ENCODE data around the gene GNPDA2. TPM values are rescaled to one million over a fixed set of nuclear protein-coding genes. Genes with fewer than 3 reads are reported as not detected.

The GNPDA2 gene
- total RNA-seq: 10 to 100 TPM in 7 of 9 donors, 1 to 10 TPM in 2; 8.7 to 20.0 (median 12.5) TPM
- polyA plus RNA-seq: 10 to 100 TPM in 1 of 2 donors, 1 to 10 TPM in 1; 8.6 to 15.1 TPM
- long read RNA-seq, donor 1, full-length matches to known transcripts: 15 of 18 reads
- long read RNA-seq, donor 1, partial matches to known transcripts: 1 of 18 reads
- long read RNA-seq, donor 1, other reads (novel, unspliced or antisense): 2 of 18 reads
- long read RNA-seq, donor 2, full-length matches to known transcripts: 50 of 71 reads
- long read RNA-seq, donor 2, partial matches to known transcripts: 4 of 71 reads
- long read RNA-seq, donor 2, other reads (novel, unspliced or antisense): 17 of 71 reads
- long read RNA-seq, donor 3, full-length matches to known transcripts: 11 of 13 reads
- long read RNA-seq, donor 3, partial matches to known transcripts: 0 of 13 reads
- long read RNA-seq, donor 3, other reads (novel, unspliced or antisense): 2 of 13 reads

- peak; percentile 91 to 95 (median 95) for DNase-seq
- intact Hi-C loops (cut with DNase I): loop anchor here in 3 of 10 donors (5.0 to 10.0 kb wide), 2 partner anchors 49 to 51 kb away; partner anchors contain the start of gene GUF1 (in 3 of the 3)
- Histone ChIP-seq H3K4me3 (peak within 1 kb of the TSS; percentile 74 to 91 (median 80)), H3K36me3 (no peaks in the 10 kb centered on the region), H3K27me3 (no peaks in the 10 kb centered on the region), H3K9me3 (no peaks in the 10 kb centered on the region), H3K4me1 (peaks cover 0 to 33% (median 13%) of the 10 kb centered on the region in 12 donors), H3K27ac (peak within 1 kb of the TSS; percentile 56 to 94 (median 85))
- ATAC-seq: peak; percentile 97 to 99 (median 98)
- TF ChIP-seq POLR2A (IDR thresholded peaks at IDR 0.05): peak in 1 of 2 donors; percentile 65
- TF ChIP-seq CTCF (IDR thresholded peaks at IDR 0.05): peak in 6 of 12 donors; percentile 12 to 51 (median 28)
- WGBS, 4 donors: 0 to 1% (median 1%) methylated on average over 48 to 65 of the region's 65 CpGs
These were observed at the start of gene GNPDA2 for GRCh38 chr4:44726038-44726871. TSS of gene GNPDA2 (minus strand) at chr4:44726556. CDS start at chr4:44722207, 4,349 bp downstream.

GRCh38 chr4:44772340-44772739, 46.0 kb upstream of the GNPDA2 start:
- Histone ChIP-seq H3K27ac (no peak overlapping the region), H3K27me3 (no peaks in the 10 kb centered on the region), H3K4me3 (no peak overlapping the region), H3K4me1 (peaks cover 0 to 4% (median 0%) of the 10 kb centered on the region in 12 donors), H3K9me3 (peaks cover 0 to 17% (median 7%) of the 10 kb centered on the region in 12 donors), H3K36me3 (no peaks in the 10 kb centered on the region)
- whole genome bisulfite sequencing, 4 donors: 85 to 94% (median 90%) methylated on average over 6 of the region's 6 CpGs
- DNase-seq: no peak
- TF ChIP-seq POLR2A (IDR thresholded peaks at IDR 0.05) (no peak), CTCF (IDR thresholded peaks at IDR 0.05) (no peak)
- intact Hi-C loops (cut with DNase I): no loop called here
- ATAC-seq: no peak

- no peaks in the 10 kb centered on the region for H3K27me3 ChIP-seq
- intact Hi-C loops (cut with DNase I): no loop called here
- peaks cover 0 to 17% (median 7%) of the 10 kb centered on the region in 12 donors for H3K9me3 ChIP-seq
- H3K4me1 ChIP-seq: peaks cover 0 to 4% (median 0%) of the 10 kb centered on the region in 12 donors
- ATAC-seq: no peak
- 71 to 83% (median 77%) methylated on average over 1 of the region's 1 CpG for WGBS, 4 donors
- no peaks in the 10 kb centered on the region for H3K36me3 ChIP-seq
- no peak overlapping the region for H3K4me3 ChIP-seq
- no peak for TF ChIP-seq POLR2A (IDR thresholded peaks at IDR 0.05)
- no peak for TF ChIP-seq CTCF (IDR thresholded peaks at IDR 0.05)
- DNase-seq: no peak
- H3K27ac ChIP-seq: no peak overlapping the region
These were observed 45.4 kb upstream of the GNPDA2 start for GRCh38 chr4:44771789-44772188.

Measured in heart left ventricle (tissue), 16 donors.